ENCODE results near the gene PTCD2.

DNA sequence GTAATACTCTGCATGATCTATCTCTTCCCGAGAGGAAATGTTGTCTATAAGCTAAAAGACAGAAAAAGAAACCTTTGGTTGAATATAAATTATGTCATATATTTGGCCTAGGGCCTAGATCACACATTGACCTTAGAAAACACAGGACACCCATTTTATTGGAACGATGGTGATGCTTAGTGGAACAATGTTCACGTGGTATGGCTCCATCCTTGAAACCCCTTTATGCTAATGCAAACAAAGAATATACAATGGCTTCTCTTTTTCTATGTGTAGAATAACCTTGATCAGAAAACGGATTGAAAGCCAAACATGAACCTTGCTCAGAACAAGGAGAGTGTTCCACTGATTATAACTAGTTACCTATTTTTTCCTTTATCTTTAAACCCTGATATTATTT lies 24.6 kb upstream of the PTCD2 start:
- TF ChIP-seq POLR2A (IDR thresholded peaks at IDR 0.05; ENCODE audit: low read depth, low read length), result no peak
- no peak for TF ChIP-seq PAX5 (IDR thresholded peaks at IDR 0.05; ENCODE audit: insufficient read depth, low read length, severe bottlenecking)
- TF ChIP-seq POLR2AphosphoS5 (IDR thresholded peaks at IDR 0.05; ENCODE audit: low read depth, low read length), result no peak

Data from GM12891 (cell line).